ENCODE results near the gene MAP1LC3A.

Gene MAP1LC3A

DNA sequence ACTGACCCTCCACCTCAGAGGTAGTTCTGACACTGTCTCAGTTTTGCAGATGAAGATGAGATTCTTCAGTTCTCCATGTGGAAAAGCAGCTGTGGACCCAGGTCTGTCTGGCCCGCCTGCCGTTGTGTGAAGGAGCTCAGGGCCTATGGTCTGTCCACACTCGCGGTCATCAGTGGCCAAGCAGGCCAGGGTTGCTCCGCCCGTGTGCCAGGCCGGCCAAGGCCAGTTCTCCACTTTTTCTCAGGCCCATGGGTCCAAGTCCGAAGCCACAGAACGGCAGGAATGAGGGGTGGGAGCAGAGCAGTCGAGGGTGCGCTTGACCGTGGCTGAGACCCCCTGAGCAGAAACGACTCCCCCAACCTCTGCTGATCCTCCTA is 8.6 kb upstream of the MAP1LC3A start:
- DNase-seq = no peak

DNA sequence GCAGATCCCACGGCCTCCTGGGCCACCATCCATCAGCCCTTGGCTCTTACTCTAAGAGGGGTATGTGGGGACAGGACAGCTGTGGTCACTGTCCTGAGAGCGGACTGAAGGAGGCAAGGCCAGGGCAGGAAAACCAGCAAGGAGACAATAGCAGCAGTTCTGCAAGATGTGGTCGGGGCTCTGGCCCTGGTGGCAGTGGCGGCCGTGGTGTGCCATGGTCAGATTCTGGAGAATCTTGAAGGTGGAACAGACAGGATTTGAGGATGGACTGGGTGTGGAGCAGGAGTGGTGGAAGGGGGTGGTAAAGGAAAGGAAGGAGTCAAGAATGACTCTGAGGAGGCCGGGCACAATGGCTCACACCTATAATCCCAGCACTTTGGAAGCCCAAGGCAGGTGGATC is 5.9 kb upstream of the MAP1LC3A start:
- DNase-seq = no peak

DNA sequence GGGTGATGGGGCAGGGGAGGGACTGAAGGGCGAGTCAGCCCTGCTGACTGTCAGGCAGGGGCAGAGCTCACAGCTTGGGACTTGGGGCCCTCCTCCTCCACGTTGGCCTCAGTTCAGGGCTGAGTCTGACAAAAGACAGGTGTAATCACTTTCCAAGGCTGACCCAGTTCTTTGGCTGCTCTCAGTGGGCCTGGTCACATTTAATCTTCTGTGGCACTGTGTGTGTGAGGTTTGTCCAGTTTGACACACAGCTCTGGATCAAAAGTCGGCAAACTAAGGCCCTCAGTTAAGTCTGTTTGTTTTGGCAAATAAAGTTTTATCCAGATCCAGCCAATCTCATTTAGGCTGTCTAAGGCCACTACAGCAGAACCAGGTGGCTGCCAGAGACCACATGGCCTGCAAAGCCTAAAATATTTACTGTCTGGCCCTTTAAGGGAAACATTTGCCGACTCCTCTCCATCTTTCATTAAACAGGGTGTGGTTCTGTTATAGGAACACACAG is 5.1 kb upstream of the MAP1LC3A start:
- DNase-seq = no peak

DNA sequence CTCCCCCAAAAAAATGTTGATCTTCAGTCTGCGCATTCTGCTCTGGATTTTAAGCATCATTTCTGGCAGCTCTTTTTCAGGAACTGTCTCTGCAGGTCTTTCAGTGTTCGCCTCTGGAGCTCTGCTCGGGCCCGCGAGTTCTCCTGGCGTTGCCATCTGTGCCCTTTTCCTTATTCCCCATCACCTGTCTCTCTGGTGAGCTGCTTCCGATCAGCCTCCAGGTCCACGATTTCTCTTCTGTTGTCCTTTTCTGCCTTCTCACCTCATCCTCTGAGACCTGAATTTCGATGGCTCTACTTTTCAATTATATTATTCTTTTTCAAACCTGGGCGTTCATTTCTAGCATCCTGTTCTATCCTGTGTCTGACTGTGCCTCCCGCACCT is 590 bp upstream of the MAP1LC3A start:
- DNase-seq = no peak

DNA sequence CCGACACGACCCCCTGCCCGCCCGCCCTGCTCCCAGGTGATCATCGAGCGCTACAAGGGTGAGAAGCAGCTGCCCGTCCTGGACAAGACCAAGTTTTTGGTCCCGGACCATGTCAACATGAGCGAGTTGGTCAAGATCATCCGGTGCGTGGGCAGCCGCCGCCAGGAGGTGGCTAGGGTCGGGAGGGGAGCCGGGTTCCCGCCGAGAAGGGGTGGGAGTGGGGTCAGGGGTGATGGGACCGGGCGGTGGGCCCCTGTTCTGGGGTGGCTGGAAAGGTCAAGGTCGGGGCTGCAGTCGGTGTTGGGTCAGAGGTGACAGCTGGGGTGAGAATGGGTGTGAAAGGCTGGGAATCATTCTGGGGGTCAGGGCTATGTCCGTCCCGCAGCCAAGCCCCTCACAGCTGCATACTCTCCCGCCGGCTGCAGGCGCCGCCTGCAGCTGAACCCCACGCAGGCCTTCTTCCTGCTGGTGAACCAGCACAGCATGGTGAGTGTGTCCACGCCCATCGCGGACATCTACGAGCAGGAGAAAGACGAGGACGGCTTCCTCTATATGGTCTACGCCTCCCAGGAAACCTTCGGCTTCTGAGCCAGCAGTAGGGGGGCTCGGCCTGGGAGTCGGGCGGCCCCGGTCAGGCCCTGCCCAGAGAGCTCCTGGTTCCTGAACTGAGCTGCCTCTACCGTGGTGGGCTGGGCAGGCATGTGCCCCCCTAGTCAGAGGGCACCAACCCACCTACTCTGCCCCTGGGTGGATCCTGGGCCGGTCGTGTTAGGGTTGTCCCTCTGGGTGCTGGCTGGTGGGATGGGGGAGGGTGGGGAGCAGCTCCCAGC is 1.0 kb downstream of the MAP1LC3A start:
- DNase-seq = no peak

DNA sequence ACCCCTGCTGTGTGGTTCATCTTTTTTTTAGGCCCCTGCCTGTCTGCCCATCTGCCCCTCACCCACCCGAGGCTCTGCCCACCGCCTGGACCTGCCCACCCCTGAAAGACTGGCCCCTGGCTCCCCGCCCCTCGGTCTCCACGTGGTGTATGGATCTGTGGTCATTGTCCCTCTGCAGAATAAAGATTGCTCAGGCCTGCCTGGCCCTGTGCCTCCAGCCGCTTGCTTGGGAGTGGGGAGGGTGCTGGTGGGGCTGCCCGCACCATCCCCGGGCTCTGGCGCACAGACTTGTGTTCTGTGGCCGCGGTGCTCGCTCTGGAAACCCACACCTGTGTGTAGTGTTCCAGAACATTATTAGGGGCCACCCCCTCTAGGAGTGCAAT is 1.6 kb downstream of the MAP1LC3A start:
- DNase-seq = no peak

DNA sequence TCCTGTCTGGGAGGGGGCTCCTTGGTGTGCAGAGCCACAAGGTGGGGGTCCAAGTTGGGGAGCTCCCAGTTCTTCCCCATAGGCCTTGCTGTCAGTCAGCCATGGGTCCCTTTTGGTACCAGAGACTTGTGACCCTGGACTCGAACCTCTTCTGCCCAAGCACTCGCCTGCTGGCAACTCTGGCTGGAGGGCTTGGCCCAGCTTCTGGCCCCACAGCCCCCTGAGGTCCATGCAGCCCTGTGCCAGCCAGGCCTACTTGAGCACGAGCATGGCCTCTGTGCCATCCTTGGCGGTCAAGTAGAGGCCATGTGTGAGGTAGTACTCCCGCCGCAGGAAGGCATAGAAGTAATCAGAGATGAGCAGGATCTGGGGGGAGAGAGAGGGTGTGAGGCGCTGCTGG is 2.1 kb downstream of the MAP1LC3A start:
- DNase-seq = no peak

DNA sequence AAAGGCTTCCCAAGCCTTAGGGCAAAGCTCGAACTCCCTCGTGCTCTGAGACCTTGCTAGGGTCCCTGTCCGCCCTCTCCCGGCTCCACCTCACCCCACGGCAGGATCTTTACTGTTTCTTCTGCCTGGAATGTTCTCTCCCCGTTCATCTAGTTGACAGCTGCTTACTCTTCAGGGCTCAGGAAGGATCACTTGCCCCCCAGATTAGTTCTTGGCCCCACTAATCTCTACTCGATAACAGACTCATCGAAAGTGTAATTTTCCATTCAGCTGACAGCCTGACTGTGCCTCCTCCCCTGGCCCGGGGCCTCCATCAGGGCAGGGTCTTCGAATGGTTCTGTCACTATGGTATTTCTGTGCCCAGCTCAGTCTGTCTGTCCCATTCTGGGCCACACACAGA is 3.1 kb downstream of the MAP1LC3A start:
- no peak for DNase-seq

DNA sequence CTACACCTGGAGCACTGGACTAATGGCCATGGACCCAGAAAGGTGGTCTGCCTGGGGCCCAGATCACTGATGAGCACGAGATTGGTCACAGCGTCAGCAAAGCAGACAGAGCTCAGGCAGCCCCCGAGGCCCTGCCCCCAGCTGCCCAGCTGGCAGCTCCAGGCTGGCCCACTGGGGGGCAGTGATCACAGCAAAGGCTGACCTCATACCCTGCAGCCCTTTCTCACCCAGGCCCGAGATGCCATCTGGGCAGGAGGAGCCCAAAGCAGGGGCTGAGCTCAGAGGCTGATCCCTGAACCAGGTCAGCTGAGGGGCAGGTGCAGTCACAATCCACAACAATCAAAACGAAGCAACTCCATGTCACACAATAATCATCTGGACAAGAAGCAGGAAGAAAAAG is 4.1 kb downstream of the MAP1LC3A start:
- no peak for DNase-seq

DNA sequence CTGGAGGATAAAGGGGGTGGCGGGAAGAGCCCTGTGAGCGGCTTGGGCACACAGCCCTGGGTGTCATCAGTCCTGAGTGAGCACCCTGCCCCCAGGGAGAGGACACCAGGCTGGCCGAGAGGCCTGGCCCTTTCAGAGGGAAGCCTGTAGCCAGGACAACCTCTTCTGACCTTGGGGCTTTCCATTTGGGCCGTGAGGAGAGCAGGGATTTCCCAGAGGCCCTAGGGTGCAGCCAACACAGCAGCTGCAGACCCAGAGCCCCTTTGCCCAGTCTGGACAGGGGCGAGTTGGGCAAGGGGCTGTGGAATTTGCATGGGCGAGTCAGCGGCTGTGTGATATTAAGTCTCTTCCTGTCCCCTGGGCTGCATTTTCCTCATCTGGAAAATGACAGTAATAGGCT is 6.3 kb downstream of the MAP1LC3A start:
- DNase-seq = no peak

DNA sequence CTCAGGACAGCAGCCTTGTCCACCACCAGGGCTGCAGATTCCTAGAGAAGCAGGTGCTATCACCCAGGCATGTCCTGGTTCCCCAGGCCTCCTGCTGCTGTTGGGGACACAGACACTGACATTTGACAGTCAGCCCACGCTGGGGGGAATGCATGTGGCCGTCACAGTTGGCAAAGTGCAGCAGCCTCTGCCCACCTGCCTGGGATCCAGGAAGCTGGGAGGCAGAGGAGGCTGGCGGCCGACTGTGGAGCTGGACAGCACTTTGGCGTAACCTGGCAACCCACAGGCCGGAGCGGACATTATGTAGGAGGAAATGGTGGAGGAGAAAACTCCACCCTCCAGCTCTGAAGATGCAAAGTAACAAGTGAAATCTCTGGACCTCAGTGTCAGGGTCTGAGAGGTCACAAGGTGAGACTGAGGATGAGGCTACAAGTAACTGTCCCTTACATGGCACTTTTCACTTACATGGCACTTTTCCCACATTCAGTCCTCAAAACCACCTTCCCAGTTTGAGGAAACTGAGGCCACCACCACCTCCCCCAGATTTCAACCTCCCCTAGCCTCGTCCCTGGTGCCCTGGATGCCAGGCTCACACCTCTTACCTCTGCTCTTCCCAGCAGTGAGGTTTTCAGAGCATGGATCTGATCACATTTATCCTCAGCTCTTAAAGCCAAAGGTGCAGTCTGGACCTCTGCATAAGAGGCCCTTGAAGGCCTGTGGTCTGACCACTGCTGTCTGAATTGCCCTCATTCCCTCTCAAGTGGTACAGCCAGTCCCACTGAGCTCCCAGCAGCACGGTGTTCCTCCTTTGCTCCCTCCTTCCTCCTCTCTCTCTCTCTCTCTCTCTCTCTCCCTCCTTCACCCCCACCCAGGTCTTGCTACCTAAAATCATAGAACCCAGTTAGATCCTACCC is 8.7 kb downstream of the MAP1LC3A start:
- no peak for DNase-seq

DNA sequence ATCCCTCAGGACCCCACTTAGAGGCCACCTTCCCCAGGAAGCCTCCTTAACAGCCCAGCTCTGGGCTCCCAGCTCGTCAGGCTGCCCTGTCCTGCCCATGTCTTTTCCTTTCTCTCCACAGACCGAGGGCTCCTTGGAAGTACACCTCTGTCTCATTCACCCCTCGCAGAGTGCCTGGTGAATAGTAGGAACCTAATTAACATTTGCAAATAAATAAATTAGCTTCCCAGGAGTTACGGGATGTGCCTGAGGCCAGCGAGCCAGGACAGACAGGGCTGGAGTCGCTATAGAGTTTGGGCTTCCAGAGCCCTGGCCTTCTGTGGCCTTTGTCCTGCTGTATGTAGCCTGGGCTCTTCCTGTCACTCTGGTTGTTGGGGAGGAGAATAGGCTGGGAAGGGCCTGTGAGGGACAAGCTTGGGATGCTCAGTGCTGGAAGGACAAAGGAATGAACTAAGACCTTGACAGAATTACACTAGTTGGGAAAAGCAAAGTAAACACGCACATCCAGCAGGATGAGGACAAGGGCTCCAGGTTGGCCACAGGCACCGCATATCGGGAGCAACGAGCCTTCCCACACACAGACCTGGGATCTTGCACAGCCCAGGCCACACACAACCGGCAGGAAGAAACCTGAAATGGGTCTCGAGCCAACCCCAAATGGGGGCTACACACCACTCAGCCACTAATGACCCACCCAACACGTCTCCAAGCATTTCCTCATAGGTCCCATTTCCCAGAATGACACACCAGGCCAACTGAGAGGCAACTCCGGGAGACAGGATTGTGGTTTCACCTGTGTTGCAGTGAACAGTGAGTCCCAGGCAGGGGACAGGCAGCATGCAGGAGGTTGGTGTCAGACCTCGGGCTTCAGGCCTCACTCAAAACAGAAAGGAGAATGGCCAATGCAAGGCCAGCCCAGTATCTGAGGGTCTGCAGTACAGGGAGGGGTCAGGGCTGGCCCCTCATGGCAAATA is 9.7 kb downstream of the MAP1LC3A start:
- no peak for DNase-seq

DNA sequence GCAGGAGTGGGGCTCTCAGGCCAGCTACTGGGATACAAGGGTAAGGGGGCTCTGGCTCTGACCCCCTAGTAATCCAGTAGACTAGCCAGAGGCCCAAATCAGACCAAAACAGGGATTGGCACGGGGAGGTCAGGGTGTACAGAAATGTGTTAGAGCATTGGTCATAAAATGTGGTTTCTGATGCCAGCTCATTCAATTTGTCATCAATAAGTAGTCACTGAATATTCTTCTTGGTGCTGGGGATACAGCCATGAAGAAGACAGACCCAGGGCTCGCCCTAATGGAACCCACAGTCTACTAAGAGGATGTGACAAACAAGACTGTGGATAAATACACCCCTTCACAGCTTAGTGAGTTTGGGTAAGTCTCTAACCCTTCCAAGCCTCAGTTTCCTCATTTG is 11.1 kb downstream of the MAP1LC3A start:
- no peak for DNase-seq

DNA sequence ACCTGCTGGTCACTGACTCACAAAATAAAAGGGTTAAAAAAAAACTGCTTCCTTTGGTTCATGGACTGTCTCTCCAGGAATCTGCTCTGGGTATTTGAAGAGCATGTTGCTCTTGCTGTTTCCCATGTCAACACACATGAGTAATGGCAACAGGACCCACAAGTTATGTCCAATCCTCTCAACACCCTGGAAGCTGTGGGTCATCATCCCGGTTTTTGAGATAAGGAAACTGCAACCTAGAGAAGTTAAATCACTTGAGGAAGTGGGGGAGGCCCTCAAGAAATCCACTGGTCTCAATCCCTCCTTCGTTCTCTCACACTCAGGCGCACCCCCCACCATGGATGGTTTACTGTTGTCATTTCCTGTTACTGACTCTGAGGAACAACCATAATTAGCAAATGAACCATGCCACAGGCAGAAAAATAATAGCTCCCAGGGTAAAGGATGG is 12.4 kb downstream of the MAP1LC3A start:
- no peak for DNase-seq

DNA sequence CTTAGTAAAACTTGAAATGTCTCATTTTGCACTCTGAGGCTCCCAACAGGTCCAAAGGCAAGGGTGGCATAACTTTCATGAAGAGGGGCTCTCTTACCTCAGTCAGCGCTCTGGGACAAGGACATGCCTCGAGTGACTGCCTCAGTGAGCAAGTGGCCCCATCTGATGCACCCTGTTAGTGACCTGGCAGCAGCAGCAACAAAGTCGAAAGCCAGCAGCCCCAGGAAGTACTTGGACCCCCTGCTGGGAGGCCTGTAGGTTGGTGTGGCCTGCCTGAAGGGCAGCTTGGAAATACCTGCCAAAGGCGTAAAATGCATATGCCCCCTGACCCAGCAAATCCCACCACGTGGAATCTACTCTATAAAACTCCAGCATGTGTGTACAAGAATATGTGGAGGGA is 13.2 kb downstream of the MAP1LC3A start:
- no peak for DNase-seq

DNA sequence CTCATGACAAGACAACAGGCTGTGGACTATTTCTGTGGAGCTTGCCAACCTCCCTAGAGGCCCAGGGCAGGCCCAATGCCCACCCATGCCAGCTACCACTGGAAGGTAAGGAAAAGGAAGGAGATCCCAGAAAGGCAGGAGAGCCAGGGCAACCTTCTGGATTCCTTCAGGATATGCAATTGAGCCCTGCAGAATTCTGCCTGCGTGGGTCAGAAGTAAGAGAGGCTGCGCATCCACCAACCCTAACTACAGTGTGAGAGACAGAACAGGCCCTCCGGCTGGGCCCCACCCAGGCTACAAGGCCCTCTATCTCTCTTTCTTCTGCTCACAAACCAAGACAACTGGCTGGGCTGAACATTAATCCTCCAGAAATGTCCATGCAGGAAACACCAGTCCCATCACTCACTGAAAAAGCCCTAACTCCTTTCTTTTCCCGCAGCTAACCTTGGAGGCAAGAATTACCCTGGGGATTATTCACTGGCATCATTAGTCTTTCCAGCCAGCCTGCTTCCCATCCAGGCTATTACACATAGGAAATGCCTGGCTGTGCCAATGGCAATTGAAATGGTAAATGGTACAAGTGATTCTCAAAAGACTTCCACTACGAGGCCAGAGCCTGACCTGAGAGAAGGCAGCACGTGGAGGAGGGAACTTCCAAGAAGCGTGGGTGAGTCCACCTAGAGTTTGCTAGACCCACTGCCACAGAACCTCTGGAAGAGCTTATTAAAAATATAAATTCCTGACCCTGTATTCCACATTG is 15.2 kb downstream of the MAP1LC3A start:
- DNase-seq = no peak

DNA sequence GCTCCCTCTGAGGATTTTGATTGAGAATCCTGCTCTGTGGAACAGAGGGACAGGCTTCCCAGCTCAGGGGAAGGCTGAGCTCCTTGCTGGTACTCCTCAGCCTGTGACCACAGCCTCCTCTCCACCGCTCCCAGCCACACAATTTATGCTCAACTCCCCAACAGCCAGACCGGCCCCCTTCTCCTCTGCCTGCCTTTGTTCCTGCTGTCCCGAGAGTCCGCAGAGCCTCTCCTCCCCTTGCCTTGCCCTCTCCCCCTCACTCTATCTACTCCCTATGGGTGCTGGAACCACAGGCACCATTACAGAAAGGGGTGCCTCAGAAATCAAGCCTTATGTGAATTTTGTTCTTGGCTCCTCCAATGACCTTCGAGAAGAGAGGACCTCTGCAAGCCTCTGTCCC is 15.9 kb downstream of the MAP1LC3A start:
- DNase-seq = no peak

DNA sequence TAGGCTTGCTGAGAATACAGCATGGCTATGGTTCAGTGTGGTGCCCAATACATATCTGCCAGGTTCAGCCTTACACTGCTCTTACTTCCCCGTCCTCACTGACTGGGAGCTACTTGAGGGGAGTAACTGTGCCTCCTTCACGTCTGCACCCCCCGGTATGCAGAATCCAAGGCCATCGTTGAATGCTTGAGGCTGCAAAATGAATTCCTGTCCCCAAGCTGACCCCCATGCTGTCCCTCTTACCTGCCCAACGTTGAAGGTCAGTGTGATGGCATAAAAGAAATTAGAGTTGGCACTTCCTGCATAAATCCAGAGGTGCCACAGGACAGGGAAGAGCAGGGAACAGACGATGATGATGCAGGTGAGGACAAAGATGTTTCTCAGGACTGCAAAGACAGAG is 16.3 kb downstream of the MAP1LC3A start:
- no peak for DNase-seq

DNA sequence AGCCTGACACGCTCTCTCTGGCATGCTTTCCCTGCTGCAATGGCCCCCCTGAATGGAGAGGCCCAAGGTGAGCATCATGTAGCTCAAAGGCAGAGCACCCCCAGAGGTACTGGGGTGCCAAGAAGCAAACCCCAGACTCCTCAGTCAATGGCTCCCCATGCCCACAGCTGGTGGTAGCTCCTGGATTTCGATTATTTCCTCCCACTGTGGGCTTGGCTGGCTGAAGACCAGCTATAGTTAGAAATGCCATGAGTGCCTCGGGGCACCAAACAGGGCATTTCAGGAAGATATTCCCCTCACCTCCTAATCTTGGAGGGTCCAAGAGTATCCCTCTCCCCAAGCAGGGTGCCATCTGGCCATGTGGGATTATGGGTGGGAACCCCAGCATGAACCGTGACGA is 16.8 kb downstream of the MAP1LC3A start:
- no peak for DNase-seq

DNA sequence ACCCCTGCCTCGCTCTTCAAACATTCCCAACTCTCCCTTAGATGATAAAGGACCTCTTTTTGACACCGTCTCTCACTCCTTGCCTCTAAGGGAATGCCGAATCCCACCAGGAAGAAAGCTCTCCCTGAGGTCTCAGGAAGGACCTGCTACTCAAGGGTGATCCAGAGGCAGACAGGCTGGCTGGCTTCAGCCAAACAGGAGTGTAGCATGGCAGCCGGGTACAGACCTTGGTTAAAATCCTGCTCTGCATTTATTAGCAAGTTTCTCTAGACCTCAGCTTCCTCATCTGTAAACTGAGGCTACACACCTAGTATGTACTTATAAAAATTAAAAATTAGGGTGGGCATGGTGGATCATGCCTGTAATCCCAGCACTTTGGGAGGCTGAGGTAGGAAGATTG is 17.2 kb downstream of the MAP1LC3A start:
- DNase-seq = no peak

DNA sequence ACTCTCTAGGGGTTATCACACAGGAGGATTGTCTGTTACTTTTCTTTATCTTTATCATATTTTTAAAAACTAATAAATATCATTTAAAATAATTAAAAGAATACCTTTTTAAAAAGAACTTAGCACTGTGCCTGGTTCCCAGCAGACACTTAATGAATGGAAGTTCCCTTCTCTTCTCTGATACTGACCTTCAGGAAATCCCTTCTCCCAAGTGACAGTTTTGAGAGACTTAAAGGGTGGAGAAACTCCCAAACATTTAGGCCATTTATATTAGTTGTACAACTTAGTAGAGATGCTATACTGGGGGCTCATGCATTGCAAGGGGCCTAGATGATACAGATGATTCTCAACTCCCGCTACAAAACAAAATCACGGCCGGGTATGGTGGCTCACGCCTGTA is 18.5 kb downstream of the MAP1LC3A start:
- no peak for DNase-seq

DNA sequence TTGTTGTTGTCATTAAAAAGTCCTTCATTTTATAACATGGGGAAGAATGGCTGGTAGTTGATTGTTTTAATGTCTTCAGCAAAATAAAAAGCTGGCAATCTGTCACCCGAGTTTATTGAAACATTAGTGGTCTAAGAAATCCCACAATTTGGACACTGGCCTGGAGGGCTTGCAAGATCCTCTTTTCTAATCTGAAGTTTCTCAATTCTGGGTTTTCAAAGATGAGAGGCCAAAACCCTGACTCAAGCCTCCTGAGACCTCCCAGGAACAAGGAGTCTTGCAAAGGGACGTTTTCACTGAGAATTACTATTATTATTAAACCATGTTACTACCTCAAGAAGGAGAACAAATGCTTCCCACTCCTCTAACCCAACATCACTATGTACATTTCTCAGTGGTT is 19.5 kb downstream of the MAP1LC3A start:
- no peak for DNase-seq

All from CD4-positive, alpha-beta T cell treated with Interleukin-12 subunit alpha and Interleukin-12 subunit beta, for 1 hour (primary cell).